OCI-LY1 (cell line): ENCODE data around the gene CSMD2.

Experiments
- H2AFZ ChIP-seq: fragments of 200-600 bp; sonication (generic), shearing (Covaris generic); 2 replicates; pipeline ENCODE4 v1.6.0; 2014; ENCODE audit warnings: antibody characterized with exemption, mild to moderate bottlenecking, low read length
- H3F3A ChIP-seq: fragments of 200-600 bp; sonication (generic), shearing (Covaris generic); 2 replicates; pipeline ENCODE4 v1.6.0; 2014; ENCODE audit warnings: mild to moderate bottlenecking, antibody characterized with exemption, low read length, moderate library complexity; ENCODE audit not compliant: insufficient read depth
- H3K27ac ChIP-seq: fragments of 200-600 bp; sonication (generic); 2 replicates; pipeline ENCODE4 v1.5.1; 2014; ENCODE audit warnings: low read length, mixed run types, mild to moderate bottlenecking, low read depth; ENCODE audit not compliant: poor library complexity, severe bottlenecking
- H3K27me3 ChIP-seq: fragments of 200-600 bp; sonication (generic); 2 replicates; pipeline ENCODE4 v1.6.0; 2014; ENCODE audit warnings: antibody characterized with exemption, mild to moderate bottlenecking, low read length, moderate library complexity; ENCODE audit not compliant: insufficient read depth
- H3K36me3 ChIP-seq: fragments of 200-600 bp; sonication (generic); 2 replicates; pipeline ENCODE4 v1.6.1; 2014; ENCODE audit warnings: mild to moderate bottlenecking, antibody characterized with exemption, low read length, moderate library complexity, mixed read lengths; ENCODE audit not compliant: insufficient read depth
- H3K4me1 ChIP-seq: fragments of 200-600 bp; sonication (generic); 2 replicates; pipeline ENCODE4 v1.5.1; 2014; ENCODE audit warnings: mild to moderate bottlenecking, low read length, moderate library complexity; ENCODE audit not compliant: insufficient read depth, severe bottlenecking
- H3K4me2 ChIP-seq: fragments of 200-600 bp; sonication (generic), shearing (Covaris generic); 2 replicates; pipeline ENCODE4 v1.6.1; 2014; ENCODE audit warnings: low read length
- H3K4me3 ChIP-seq: fragments of 200-600 bp; sonication (generic); 2 replicates; pipeline ENCODE4 v1.5.1; 2014; ENCODE audit warnings: low read length, low read depth, mild to moderate bottlenecking, mixed read lengths; ENCODE audit not compliant: poor library complexity, severe bottlenecking
- H3K79me2 ChIP-seq: fragments of 200-600 bp; shearing (Covaris generic); 2 replicates; pipeline ENCODE4 v1.6.1; 2016; ENCODE audit warnings: mixed run types, low read length, mixed read lengths; ENCODE audit not compliant: insufficient read depth
- H3K9ac ChIP-seq: fragments of 200-600 bp; sonication (generic), shearing (Covaris generic); 2 replicates; pipeline ENCODE4 v1.6.1; 2014; ENCODE audit warnings: mild to moderate bottlenecking, low read length, mixed read lengths
- H3K9me2 ChIP-seq: fragments of 200-600 bp; sonication (generic), shearing (Covaris generic); 2 replicates; pipeline ENCODE4 v1.6.1; 2014; ENCODE audit warnings: low read depth, mild to moderate bottlenecking, low read length, mixed read lengths
- H3K9me3 ChIP-seq: fragments of 200-600 bp; shearing (Covaris generic); 2 replicates; pipeline ENCODE4 v1.6.1; 2014; ENCODE audit warnings: low read length, mixed read lengths
- H4K20me1 ChIP-seq: fragments of 200-600 bp; sonication (generic), shearing (Covaris generic); 2 replicates; pipeline ENCODE4 v1.6.0; 2016; ENCODE audit warnings: mild to moderate bottlenecking, low read length; ENCODE audit not compliant: insufficient read depth
- CTCF ChIP-seq: fragments of 200-600 bp; sonication (generic), shearing (Covaris generic); IDR thresholded peaks from 2 replicates; pipeline ENCODE4 v1.5.1; 2017; ENCODE audit warnings: mild to moderate bottlenecking, antibody characterized with exemption, low read length, moderate library complexity, mixed read lengths
- EZH2 ChIP-seq: fragments of 200-600 bp; sonication (generic), shearing (Covaris generic); IDR thresholded peaks from 2 replicates; pipeline ENCODE4 v1.8.0; 2017; ENCODE audit warnings: borderline replicate concordance, mixed run types, mild to moderate bottlenecking, antibody characterized with exemption, low read length, moderate library complexity, mixed read lengths

CSMD2 gene

GRCh38 chr1:34073028-34073695 lies 91.9 kb downstream of the CSMD2 start:
- Histone ChIP-seq H2AFZ (no peak overlapping the region), H3K36me3 (no peaks in the 10 kb centered on the region), H3K27ac (no peak overlapping the region), H3K9ac (no peak overlapping the region), H3K4me3 (no peak overlapping the region), H3K4me1 (no peaks in the 10 kb centered on the region), H3F3A (no peaks in the 10 kb centered on the region), H3K79me2 (no peaks in the 10 kb centered on the region), H3K9me3 (no peaks in the 10 kb centered on the region), H3K27me3 (0 out of 2 replicates have a peak, but pooled peaks cover 3% of the 10 kb centered on the region), H3K4me2 (no peak overlapping the region), H4K20me1 (no peaks in the 10 kb centered on the region), H3K9me2 (no peaks in the 10 kb centered on the region)
- TF ChIP-seq EZH2 = no peak
- TF ChIP-seq CTCF = no peak

GRCh38 chr1:34070201-34070836 lies 94.7 kb downstream of the CSMD2 start:
- H3K27ac ChIP-seq = no peak overlapping the region
- no peaks in the 10 kb centered on the region for H3F3A ChIP-seq
- no peaks in the 10 kb centered on the region for H3K27me3 ChIP-seq
- H3K79me2 ChIP-seq = no peaks in the 10 kb centered on the region
- no peak overlapping the region for H3K4me2 ChIP-seq
- no peak overlapping the region for H3K4me3 ChIP-seq
- H2AFZ ChIP-seq = no peak overlapping the region
- no peak for TF ChIP-seq EZH2
- no peak for TF ChIP-seq CTCF
- no peak overlapping the region for H3K9ac ChIP-seq
- no peaks in the 10 kb centered on the region for H3K36me3 ChIP-seq
- no peaks in the 10 kb centered on the region for H3K4me1 ChIP-seq
- no peaks in the 10 kb centered on the region for H4K20me1 ChIP-seq
- no peaks in the 10 kb centered on the region for H3K9me2 ChIP-seq
- no peaks in the 10 kb centered on the region for H3K9me3 ChIP-seq

- Histone ChIP-seq H3K4me1 (no peaks in the 10 kb centered on the region), H3K4me2 (no peak overlapping the region), H4K20me1 (no peaks in the 10 kb centered on the region), H3K9me2 (no peaks in the 10 kb centered on the region), H3K27ac (no peak overlapping the region), H3K4me3 (no peak overlapping the region), H3K36me3 (no peaks in the 10 kb centered on the region), H3F3A (no peaks in the 10 kb centered on the region), H3K9me3 (no peaks in the 10 kb centered on the region), H2AFZ (no peak overlapping the region), H3K27me3 (no peaks in the 10 kb centered on the region), H3K79me2 (no peaks in the 10 kb centered on the region), H3K9ac (no peak overlapping the region)
- no peak for TF ChIP-seq EZH2
These were observed 97.9 kb downstream of the CSMD2 start for GRCh38 chr1:34066981-34067603.
